ENCODE measurements around the gene PTPRJ. TPM values are rescaled to one million over a fixed set of nuclear protein-coding genes. Genes with fewer than 3 reads are reported as not detected.
"Not testable (repeated sequence)": the region's sequence is repeated elsewhere in the genome, so short reads cannot be mapped to it uniquely, and the experiment has no call there.

Gene PTPRJ
- total and polyA plus RNA-seq, 5 donors from 2014 or later: 13.8 to 81.8 (median 19.0) TPM

GRCh38 chr11:48022445-48022844 lies 42.1 kb downstream of the PTPRJ start:
- Histone ChIP-seq H3K4me1 (ENCODE audit: control insufficient read depth, insufficient read depth, low read length, poor library complexity, severe bottlenecking) (peaks cover 36% of the 10 kb centered on the region), H3K9me3 (ENCODE audit: control insufficient read depth in 2 of 2, low read length in 2 of 2) (no peaks in the 10 kb centered on the region), H3K27ac (ENCODE audit: insufficient read depth, low read length, poor library complexity, severe bottlenecking) (no peak overlapping the region), H3K27me3 (ENCODE audit: control insufficient read depth, insufficient read depth, low read length) (no peaks in the 10 kb centered on the region), H3K4me3 (ENCODE audit: low read depth, low read length) (no peak overlapping the region), H3K36me3 (ENCODE audit: control insufficient read depth, insufficient read depth, low read length) (peaks cover 5% of the 10 kb centered on the region)
- peaks cover 16% of the 10 kb centered on the region for H3K36me3 Mint-ChIP-seq
- H3K27ac Mint-ChIP-seq: peak overlapping the region; percentile 3 to 83 (median 19)
- H3K27me3 Mint-ChIP-seq: no peaks in the 10 kb centered on the region
- no peak for DNase-seq
- H3K9me3 Mint-ChIP-seq: peaks cover 0 to 1% (median 0%) of the 10 kb centered on the region in 7 donors
- peaks cover 12 to 83% (median 50%) of the 10 kb centered on the region in 4 donors for H3K4me1 Mint-ChIP-seq
- no peak for ATAC-seq (ENCODE audit: low read depth in 2 of 2)
- H3K4me3 Mint-ChIP-seq: peak overlapping the region in 3 of 4 donors; percentile 19 to 63 (median 30)

GRCh38 chr11:48023608-48024007 lies 43.2 kb downstream of the PTPRJ start:
- Mint-ChIP-seq H3K36me3 (peaks cover 16% of the 10 kb centered on the region), H3K4me1 (peaks cover 6 to 81% (median 47%) of the 10 kb centered on the region in 4 donors)

GRCh38 chr11:48024635-48025071 lies 44.3 kb downstream of the PTPRJ start:
- no peaks in the 10 kb centered on the region for H3K9me3 ChIP-seq (ENCODE audit: control insufficient read depth in 2 of 2, low read length in 2 of 2)
- Mint-ChIP-seq H3K27ac (peak overlapping the region; percentile 56 to 93 (median 81)), H3K4me1 (peaks cover 16 to 81% (median 51%) of the 10 kb centered on the region in 4 donors), H3K27me3 (no peaks in the 10 kb centered on the region), H3K36me3 (peaks cover 16% of the 10 kb centered on the region), H3K9me3 (peaks cover 0 to 1% (median 0%) of the 10 kb centered on the region in 7 donors), H3K4me3 (peak overlapping the region in 1 of 4 donors; percentile 9)
- H3K27ac ChIP-seq (ENCODE audit: insufficient read depth, low read length, poor library complexity, severe bottlenecking): no peak overlapping the region
- H3K36me3 ChIP-seq (ENCODE audit: control insufficient read depth, insufficient read depth, low read length): peaks cover 5% of the 10 kb centered on the region
- H3K4me1 ChIP-seq (ENCODE audit: control insufficient read depth, insufficient read depth, low read length, poor library complexity, severe bottlenecking): peaks cover 34% of the 10 kb centered on the region
- ATAC-seq (ENCODE audit: low read depth in 2 of 2) (no peak), DNase-seq (no peak)
- no peak overlapping the region for H3K4me3 ChIP-seq (ENCODE audit: low read depth, low read length)
- no peaks in the 10 kb centered on the region for H3K27me3 ChIP-seq (ENCODE audit: control insufficient read depth, insufficient read depth, low read length)

More at GRCh38 chr11:48023608-48024007, 43.2 kb downstream of the PTPRJ start:
- Mint-ChIP-seq H3K27ac (peak overlapping the region in 1 of 3 donors; percentile 62), H3K4me3 (peak overlapping the region in 1 of 4 donors; percentile 9)
- H3K27me3 Mint-ChIP-seq; ATAC-seq (ENCODE audit: low read depth in 2 of 2); DNase-seq; H3K36me3 ChIP-seq (ENCODE audit: control insufficient read depth, insufficient read depth, low read length); H3K27ac ChIP-seq (ENCODE audit: insufficient read depth, low read length, poor library complexity, severe bottlenecking); H3K9me3 ChIP-seq (ENCODE audit: control insufficient read depth in 2 of 2, low read length in 2 of 2); H3K9me3 Mint-ChIP-seq; H3K27me3 ChIP-seq (ENCODE audit: control insufficient read depth, insufficient read depth, low read length); H3K4me3 ChIP-seq (ENCODE audit: low read depth, low read length): not testable (repeated sequence)
- H3K4me1 ChIP-seq (ENCODE audit: control insufficient read depth, insufficient read depth, low read length, poor library complexity, severe bottlenecking): peaks cover 34% of the 10 kb centered on the region

- Histone ChIP-seq H3K27ac (ENCODE audit: insufficient read depth, low read length, poor library complexity, severe bottlenecking) (no peak overlapping the region), H3K27me3 (ENCODE audit: control insufficient read depth, insufficient read depth, low read length) (no peaks in the 10 kb centered on the region), H3K9me3 (ENCODE audit: control insufficient read depth in 2 of 2, low read length in 2 of 2) (no peaks in the 10 kb centered on the region), H3K36me3 (ENCODE audit: control insufficient read depth, insufficient read depth, low read length) (peaks cover 5% of the 10 kb centered on the region), H3K4me3 (ENCODE audit: low read depth, low read length) (no peak overlapping the region), H3K4me1 (ENCODE audit: control insufficient read depth, insufficient read depth, low read length, poor library complexity, severe bottlenecking) (peaks cover 28% of the 10 kb centered on the region)
- Mint-ChIP-seq H3K36me3 (peaks cover 22% of the 10 kb centered on the region), H3K27me3 (no peaks in the 10 kb centered on the region), H3K4me1 (peaks cover 11 to 81% (median 50%) of the 10 kb centered on the region in 4 donors), H3K27ac (peak overlapping the region; percentile 27 to 90 (median 81)), H3K9me3 (peaks cover 0 to 1% (median 0%) of the 10 kb centered on the region in 7 donors), H3K4me3 (peak overlapping the region in 1 of 4 donors; percentile 30)
- ATAC-seq (ENCODE audit: low read depth in 2 of 2) (no peak), DNase-seq (no peak)
Observed at GRCh38 chr11:48025293-48025983, 45.1 kb downstream of the PTPRJ start.

- no peak for ATAC-seq (ENCODE audit: low read depth in 2 of 2)
- no peak for DNase-seq
- H3K27me3 Mint-ChIP-seq: no peaks in the 10 kb centered on the region
- peak overlapping the region in 1 of 4 donors; percentile 30 for H3K4me3 Mint-ChIP-seq
- H3K27ac ChIP-seq (ENCODE audit: insufficient read depth, low read length, poor library complexity, severe bottlenecking): no peak overlapping the region
- peaks cover 22% of the 10 kb centered on the region for H3K36me3 Mint-ChIP-seq
- peaks cover 0 to 1% (median 0%) of the 10 kb centered on the region in 7 donors for H3K9me3 Mint-ChIP-seq
- H3K9me3 ChIP-seq (ENCODE audit: control insufficient read depth in 2 of 2, low read length in 2 of 2): no peaks in the 10 kb centered on the region
- peaks cover 5% of the 10 kb centered on the region for H3K36me3 ChIP-seq (ENCODE audit: control insufficient read depth, insufficient read depth, low read length)
- no peaks in the 10 kb centered on the region for H3K27me3 ChIP-seq (ENCODE audit: control insufficient read depth, insufficient read depth, low read length)
- H3K4me3 ChIP-seq (ENCODE audit: low read depth, low read length): no peak overlapping the region
- H3K27ac Mint-ChIP-seq: peak overlapping the region; percentile 27 to 90 (median 81)
- peaks cover 24% of the 10 kb centered on the region for H3K4me1 ChIP-seq (ENCODE audit: control insufficient read depth, insufficient read depth, low read length, poor library complexity, severe bottlenecking)
- H3K4me1 Mint-ChIP-seq: peaks cover 11 to 76% (median 50%) of the 10 kb centered on the region in 4 donors
Observed at GRCh38 chr11:48025984-48026340, 45.6 kb downstream of the PTPRJ start.

- ATAC-seq (ENCODE audit: low read depth in 2 of 2) (peak; percentile 79 to 90), DNase-seq (peak in 2 of 3 donors; percentile 48 to 67)
- peaks cover 0 to 1% (median 0%) of the 10 kb centered on the region in 7 donors for H3K9me3 Mint-ChIP-seq
- H3K4me3 ChIP-seq (ENCODE audit: low read depth, low read length): peak overlapping the region; percentile 17
- H3K9me3 ChIP-seq (ENCODE audit: control insufficient read depth in 2 of 2, low read length in 2 of 2): no peaks in the 10 kb centered on the region
- H3K36me3 ChIP-seq (ENCODE audit: control insufficient read depth, insufficient read depth, low read length): peaks cover 14% of the 10 kb centered on the region
- H3K4me1 Mint-ChIP-seq: peaks cover 21 to 84% (median 65%) of the 10 kb centered on the region in 4 donors
- H3K36me3 Mint-ChIP-seq: peaks cover 17% of the 10 kb centered on the region
- H3K4me3 Mint-ChIP-seq: peak overlapping the region in 3 of 4 donors; percentile 63 to 75 (median 68)
- H3K27me3 Mint-ChIP-seq: no peaks in the 10 kb centered on the region
- peak overlapping the region; percentile 84 to 96 (median 93) for H3K27ac Mint-ChIP-seq
- H3K27ac ChIP-seq (ENCODE audit: insufficient read depth, low read length, poor library complexity, severe bottlenecking): peak overlapping the region; percentile 66
- H3K27me3 ChIP-seq (ENCODE audit: control insufficient read depth, insufficient read depth, low read length): no peaks in the 10 kb centered on the region
- peaks cover 44% of the 10 kb centered on the region for H3K4me1 ChIP-seq (ENCODE audit: control insufficient read depth, insufficient read depth, low read length, poor library complexity, severe bottlenecking)
Observed at GRCh38 chr11:48028914-48029680, 48.7 kb downstream of the PTPRJ start.

- Histone ChIP-seq H3K4me3 (ENCODE audit: low read depth, low read length) (no peak overlapping the region), H3K9me3 (ENCODE audit: control insufficient read depth in 2 of 2, low read length in 2 of 2) (no peaks in the 10 kb centered on the region), H3K27me3 (ENCODE audit: control insufficient read depth, insufficient read depth, low read length) (no peaks in the 10 kb centered on the region), H3K36me3 (ENCODE audit: control insufficient read depth, insufficient read depth, low read length) (peaks cover 9% of the 10 kb centered on the region), H3K4me1 (ENCODE audit: control insufficient read depth, insufficient read depth, low read length, poor library complexity, severe bottlenecking) (peaks cover 51% of the 10 kb centered on the region), H3K27ac (ENCODE audit: insufficient read depth, low read length, poor library complexity, severe bottlenecking) (peak overlapping the region; percentile 66)
- H3K27me3 Mint-ChIP-seq: no peaks in the 10 kb centered on the region
- H3K4me1 Mint-ChIP-seq: peaks cover 28 to 84% (median 66%) of the 10 kb centered on the region in 4 donors
- peak overlapping the region; percentile 92 to 96 (median 93) for H3K27ac Mint-ChIP-seq
- peak overlapping the region in 1 of 4 donors; percentile 31 for H3K4me3 Mint-ChIP-seq
- no peak for ATAC-seq (ENCODE audit: low read depth in 2 of 2)
- H3K9me3 Mint-ChIP-seq: peaks cover 0 to 1% (median 0%) of the 10 kb centered on the region in 7 donors
- DNase-seq: no peak
- H3K36me3 Mint-ChIP-seq: peaks cover 20% of the 10 kb centered on the region
Observed at GRCh38 chr11:48029681-48030290, 49.4 kb downstream of the PTPRJ start.
